Retinal pigment epithelial cell (primary cell): Measurements from ENCODE around the gene CFAP410.

Experiments
- DNase-seq: peaks from one replicate; pipeline ENCODE4 v3.0.0-alpha.2; 2010; ENCODE audit warnings: low read depth
- H3K4me3 ChIP-seq: 2 replicates; pipeline ENCODE4 v1.5.1; 2011; ENCODE audit warnings: mild to moderate bottlenecking, low read length, control low read depth, moderate library complexity
- CTCF ChIP-seq: conservative IDR thresholded peaks from 2 replicates; pipeline ENCODE4 v1.5.1; 2011; ENCODE audit warnings: low read depth, low read length, control low read depth, inconsistent platforms

The CFAP410 gene

GRCh38 chr21:44279354-44280260 lies 59.6 kb downstream of the CFAP410 start:
- TF ChIP-seq CTCF = no peak
- no peak overlapping the region for H3K4me3 ChIP-seq
- no peak for DNase-seq
